ENCODE measurements around the gene HAS3. TPM values are rescaled to one million over a fixed set of nuclear protein-coding genes. Genes with fewer than 3 reads are reported as not detected.
"Not testable (repeated sequence)": the region's sequence is repeated elsewhere in the genome, so short reads cannot be mapped to it uniquely, and the experiment has no call there.

The HAS3 gene
- total RNA-seq, 1 experiment from 2014 or later, result 100 TPM

DNA sequence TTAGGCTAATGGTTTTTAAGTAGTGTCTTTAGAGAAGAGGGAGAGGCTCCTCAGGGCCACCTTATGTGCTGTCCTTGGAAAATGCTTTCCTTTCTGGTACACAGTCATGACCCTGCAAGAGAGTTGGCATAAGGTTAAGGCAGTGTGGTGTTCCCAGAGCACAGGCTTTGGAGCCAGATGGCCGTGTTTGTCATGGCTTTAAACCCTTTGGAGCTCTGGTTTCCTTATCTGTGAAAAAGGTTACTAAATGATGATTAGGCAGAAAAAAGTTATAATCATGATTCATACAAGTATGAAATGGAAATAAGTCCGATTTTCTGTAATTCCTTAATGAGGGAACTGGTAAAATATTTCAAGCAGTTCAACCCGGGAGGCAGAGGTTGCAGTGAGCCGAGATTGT lies 40.2 kb downstream of the HAS3 start:
- Histone ChIP-seq H4K8ac (replicated peaks; ENCODE audit: insufficient read length, low read depth, low read length) (no peak overlapping the region), H3K9me3 (ENCODE audit: control insufficient read depth, low read depth, low read length) (no peaks in the 10 kb centered on the region), H3K4me2 (ENCODE audit: insufficient read depth, insufficient read length, low read length) (no peak overlapping the region), H4K5ac (ENCODE audit: insufficient read length, low read depth, low read length) (no peak overlapping the region), H3K18ac (ENCODE audit: insufficient read length, low read depth, low read length) (no peak overlapping the region), H2AK5ac (ENCODE audit: insufficient read length, low read length) (no peak overlapping the region), H4K20me1 (ENCODE audit: control insufficient read depth, insufficient read depth, insufficient read length) (no peaks in the 10 kb centered on the region), H4K91ac (ENCODE audit: insufficient read length, low read depth, low read length) (no peak overlapping the region), H3K27me3 (ENCODE audit: insufficient read depth, low read length) (no peaks in the 10 kb centered on the region), H3K14ac (ENCODE audit: insufficient read depth, low read length) (no peak overlapping the region), H2BK20ac (ENCODE audit: low read depth, low read length, poor library complexity, severe bottlenecking) (no peak overlapping the region), H3K56ac (ENCODE audit: insufficient read length, low read depth, low read length) (no peak overlapping the region), H3T11ph (ENCODE audit: low read length) (no peak overlapping the region), H3K23me2 (ENCODE audit: insufficient read length, low read depth, low read length, poor library complexity, severe bottlenecking) (no peaks in the 10 kb centered on the region), H2AFZ (ENCODE audit: low read length) (no peak overlapping the region), H2BK5ac (ENCODE audit: insufficient read length, low read length) (no peak overlapping the region), H3K79me2 (ENCODE audit: insufficient read depth, low read length) (no peaks in the 10 kb centered on the region), H3K9ac (ENCODE audit: extremely low read depth, insufficient read length, low read length) (no peak overlapping the region), H3K4me1 (ENCODE audit: insufficient read depth, low read length) (no peaks in the 10 kb centered on the region), H3K79me1 (ENCODE audit: insufficient read depth, low read depth, low read length, poor library complexity, severe bottlenecking) (no peaks in the 10 kb centered on the region), H2BK15ac (ENCODE audit: low read depth, low read length) (no peak overlapping the region), H2BK120ac (ENCODE audit: low read depth, low read length, poor library complexity, severe bottlenecking) (no peak overlapping the region), H3K27ac (ENCODE audit: insufficient read length, low read depth, low read length) (no peak overlapping the region), H3K4ac (ENCODE audit: low read depth, low read length) (no peak overlapping the region), H2BK12ac (ENCODE audit: insufficient read length, low read depth, low read length) (no peak overlapping the region), H3K23ac (ENCODE audit: insufficient read length, low read depth, low read length) (no peak overlapping the region)
- H3K27me3 Mint-ChIP-seq (ENCODE audit: low read depth), result no peaks in the 10 kb centered on the region; the same call in 1 of the 2 replicates
- H3K4me3 Mint-ChIP-seq, result no peak overlapping the region
- TF ChIP-seq, protein P1, sequence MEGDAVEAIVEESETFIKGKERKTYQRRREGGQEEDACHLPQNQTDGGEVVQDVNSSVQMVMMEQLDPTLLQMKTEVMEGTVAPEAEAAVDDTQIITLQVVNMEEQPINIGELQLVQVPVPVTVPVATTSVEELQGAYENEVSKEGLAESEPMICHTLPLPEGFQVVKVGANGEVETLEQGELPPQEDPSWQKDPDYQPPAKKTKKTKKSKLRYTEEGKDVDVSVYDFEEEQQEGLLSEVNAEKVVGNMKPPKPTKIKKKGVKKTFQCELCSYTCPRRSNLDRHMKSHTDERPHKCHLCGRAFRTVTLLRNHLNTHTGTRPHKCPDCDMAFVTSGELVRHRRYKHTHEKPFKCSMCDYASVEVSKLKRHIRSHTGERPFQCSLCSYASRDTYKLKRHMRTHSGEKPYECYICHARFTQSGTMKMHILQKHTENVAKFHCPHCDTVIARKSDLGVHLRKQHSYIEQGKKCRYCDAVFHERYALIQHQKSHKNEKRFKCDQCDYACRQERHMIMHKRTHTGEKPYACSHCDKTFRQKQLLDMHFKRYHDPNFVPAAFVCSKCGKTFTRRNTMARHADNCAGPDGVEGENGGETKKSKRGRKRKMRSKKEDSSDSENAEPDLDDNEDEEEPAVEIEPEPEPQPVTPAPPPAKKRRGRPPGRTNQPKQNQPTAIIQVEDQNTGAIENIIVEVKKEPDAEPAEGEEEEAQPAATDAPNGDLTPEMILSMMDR (conservative IDR thresholded peaks at IDR 0.05), result no peak
- peaks cover 52 to 79% (median 69%) of the 10 kb centered on the region in 3 experiments; a peak in 6 of 7 replicates for H3K36me3 Mint-ChIP-seq (ENCODE audit: insufficient read depth in 1 of 3, low read depth in 3 of 3)
- no peaks in the 10 kb centered on the region for H3K4me1 Mint-ChIP-seq
- DNase-seq, result no peak
- no CpG with 5 or more reads among the region's 4 CpGs for WGBS (ENCODE audit: extremely low coverage, insufficient read length, low lambda C conversion rate)
- no peak overlapping the region; a peak in 2 of 7 replicates for H3K27ac Mint-ChIP-seq
- H3K9me3 Mint-ChIP-seq, result no peaks in the 10 kb centered on the region

DNA sequence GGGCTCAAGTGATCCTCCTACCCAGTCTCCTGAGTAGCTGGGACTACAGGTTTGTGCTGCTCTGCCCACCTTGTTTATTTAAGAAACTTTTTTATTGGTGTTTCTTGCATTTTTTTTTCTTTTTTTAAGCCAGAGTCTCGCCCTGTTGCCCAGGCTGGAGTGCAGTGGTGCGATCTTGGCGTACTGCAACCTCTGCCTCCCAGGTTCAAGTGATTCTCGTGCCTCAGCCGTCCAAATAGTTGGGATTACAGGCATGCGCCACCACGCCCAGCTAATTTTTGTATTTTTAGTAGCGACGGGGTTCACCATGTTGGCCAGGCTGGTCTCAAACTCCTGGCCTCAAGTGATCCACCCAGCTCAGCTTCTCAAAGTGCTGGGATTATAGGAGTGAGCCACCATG lies 44.2 kb downstream of the HAS3 start:
- H3K27me3 Mint-ChIP-seq (ENCODE audit: low read depth); H3K4me2 ChIP-seq (ENCODE audit: insufficient read depth, insufficient read length, low read length); H2AFZ ChIP-seq (ENCODE audit: low read length); H3K4me1 Mint-ChIP-seq; H2BK15ac ChIP-seq (ENCODE audit: low read depth, low read length); H2BK20ac ChIP-seq (ENCODE audit: low read depth, low read length, poor library complexity, severe bottlenecking); H3K4ac ChIP-seq (ENCODE audit: low read depth, low read length); H2AK5ac ChIP-seq (ENCODE audit: insufficient read length, low read length); H4K20me1 ChIP-seq (ENCODE audit: control insufficient read depth, insufficient read depth, insufficient read length); H3K9ac ChIP-seq (ENCODE audit: extremely low read depth, insufficient read length, low read length); H4K91ac ChIP-seq (ENCODE audit: insufficient read length, low read depth, low read length); H3K18ac ChIP-seq (ENCODE audit: insufficient read length, low read depth, low read length); H3K27ac Mint-ChIP-seq; H4K8ac ChIP-seq (replicated peaks; ENCODE audit: insufficient read length, low read depth, low read length); H3T11ph ChIP-seq (ENCODE audit: low read length); H3K14ac ChIP-seq (ENCODE audit: insufficient read depth, low read length); H3K23me2 ChIP-seq (ENCODE audit: insufficient read length, low read depth, low read length, poor library complexity, severe bottlenecking); DNase-seq; H3K4me1 ChIP-seq (ENCODE audit: insufficient read depth, low read length); H3K27me3 ChIP-seq (ENCODE audit: insufficient read depth, low read length); H2BK12ac ChIP-seq (ENCODE audit: insufficient read length, low read depth, low read length); H3K4me3 Mint-ChIP-seq; H2BK120ac ChIP-seq (ENCODE audit: low read depth, low read length, poor library complexity, severe bottlenecking); H3K9me3 Mint-ChIP-seq; H4K5ac ChIP-seq (ENCODE audit: insufficient read length, low read depth, low read length); H2BK5ac ChIP-seq (ENCODE audit: insufficient read length, low read length); H3K56ac ChIP-seq (ENCODE audit: insufficient read length, low read depth, low read length); H3K79me1 ChIP-seq (ENCODE audit: insufficient read depth, low read depth, low read length, poor library complexity, severe bottlenecking); H3K79me2 ChIP-seq (ENCODE audit: insufficient read depth, low read length); H3K27ac ChIP-seq (ENCODE audit: insufficient read length, low read depth, low read length); H3K23ac ChIP-seq (ENCODE audit: insufficient read length, low read depth, low read length); H3K9me3 ChIP-seq (ENCODE audit: control insufficient read depth, low read depth, low read length): not testable (repeated sequence)
- no CpG with 5 or more reads among the region's 9 CpGs for whole genome bisulfite sequencing (ENCODE audit: extremely low coverage, insufficient read length, low lambda C conversion rate)
- peaks cover 47 to 76% (median 66%) of the 10 kb centered on the region in 3 experiments; a peak in 6 of 7 replicates for H3K36me3 Mint-ChIP-seq (ENCODE audit: insufficient read depth in 1 of 3, low read depth in 3 of 3)

All from H9 (cell line).